ENCODE results near the gene TMEM244.

The TMEM244 gene

GRCh38 chr6:129895692-129896091 lies 34.6 kb upstream of the TMEM244 start:
- TF ChIP-seq CTCF (conservative IDR thresholded peaks at IDR 0.05; ENCODE audit: low read depth, low read length) = no peak
- DNase-seq (ENCODE audit: low read depth) = peak; percentile 24
- no peak overlapping the region for H3K4me3 ChIP-seq (ENCODE audit: low read length)

GRCh38 chr6:129894921-129895320 lies 33.8 kb upstream of the TMEM244 start:
- H3K4me3 ChIP-seq (ENCODE audit: low read length) = no peak overlapping the region
- DNase-seq (ENCODE audit: low read depth) = no peak
- no peak for TF ChIP-seq CTCF (conservative IDR thresholded peaks at IDR 0.05; ENCODE audit: low read depth, low read length)

- peak; percentile 44 for TF ChIP-seq CTCF (conservative IDR thresholded peaks at IDR 0.05; ENCODE audit: low read depth, low read length)
- no peak overlapping the region for H3K4me3 ChIP-seq (ENCODE audit: low read length)
- DNase-seq (ENCODE audit: low read depth) = no peak
These were observed 32.5 kb upstream of the TMEM244 start for GRCh38 chr6:129893640-129894039.

GRCh38 chr6:129890701-129891100 lies 29.6 kb upstream of the TMEM244 start:
- TF ChIP-seq CTCF (conservative IDR thresholded peaks at IDR 0.05; ENCODE audit: low read depth, low read length) = no peak
- no peak for DNase-seq (ENCODE audit: low read depth)
- H3K4me3 ChIP-seq (ENCODE audit: low read length) = no peak overlapping the region

GRCh38 chr6:129890164-129890563 lies 29.0 kb upstream of the TMEM244 start:
- DNase-seq (ENCODE audit: low read depth) = no peak
- no peak overlapping the region for H3K4me3 ChIP-seq (ENCODE audit: low read length)
- TF ChIP-seq CTCF (conservative IDR thresholded peaks at IDR 0.05; ENCODE audit: low read depth, low read length) = no peak

- DNase-seq (ENCODE audit: low read depth) = peak; percentile 43
- no peak for TF ChIP-seq CTCF (conservative IDR thresholded peaks at IDR 0.05; ENCODE audit: low read depth, low read length)
- H3K4me3 ChIP-seq (ENCODE audit: low read length) = no peak overlapping the region
These were observed 28.5 kb upstream of the TMEM244 start for GRCh38 chr6:129889580-129889979.

GRCh38 chr6:129886401-129887155 lies 25.5 kb upstream of the TMEM244 start:
- no peak for DNase-seq (ENCODE audit: low read depth)
- TF ChIP-seq CTCF (conservative IDR thresholded peaks at IDR 0.05; ENCODE audit: low read depth, low read length) = no peak
- no peak overlapping the region for H3K4me3 ChIP-seq (ENCODE audit: low read length)

Data from retinal pigment epithelial cell (primary cell).